DOHH2 (cell line): ENCODE results near the gene SOX18.

ENCODE experiments used
- CTCF ChIP-seq: fragments of 200-600 bp; sonication (generic); IDR thresholded peaks from one replicate; pipeline ENCODE4 v1.5.1; 2014; ENCODE audit warnings: antibody characterized with exemption, mild to moderate bottlenecking, low read depth, low read length; ENCODE audit not compliant: poor library complexity, severe bottlenecking
- EZH2phosphoT487 ChIP-seq: fragments of 200-600 bp; sonication (generic); IDR thresholded peaks from 2 replicates; pipeline ENCODE4 v1.6.1; 2017; ENCODE audit warnings: borderline replicate concordance, mild to moderate bottlenecking, antibody characterized with exemption, low read length, moderate library complexity, mixed read lengths

GRCh38 chr20:64069209-64069613 lies 19.8 kb upstream of the SOX18 start:
- no peak for TF ChIP-seq CTCF
- no peak for TF ChIP-seq EZH2phosphoT487
